Pancreas (tissue), 10 donors: Measurements from ENCODE around the gene ZNF324. TPM values are rescaled to one million over a fixed set of nuclear protein-coding genes. Genes with fewer than 3 reads are reported as not detected.

Experiments used
- ATAC-seq, 4 donors: fragments of 200-7000 bp; cut with Tn5 transposase; one replicate each; pipeline versions ENCODE4 v1.8.0 to v1.9.1; 2020; ENCODE audit warnings: mild to moderate bottlenecking in 4 of 4, moderate library complexity in 4 of 4
- DNase-seq, 6 donors: peaks; one replicate each; pipeline ENCODE4 v3.0.0-alpha.2; 2020
- FAIRE-seq: peaks from 2 replicates; lab custom pipeline; 2012; peaks lifted over from hg19 to GRCh38; lab: Jason Lieb, UNC
- H3K27ac ChIP-seq, 4 donors: fragments of 200-600 bp; sonication (generic); 1 replicate in 3 of 4; 2 replicates in 1 of 4; pipeline versions ENCODE4 v1.5.0 to v1.8.0; 2020
- H3K27me3 ChIP-seq, 4 donors: fragments of 200-600 bp; one replicate each; pipeline ENCODE4 v1.8.0; 2021
- H3K36me3 ChIP-seq, 3 donors: fragments of 200-600 bp; sonication (generic) in 1 of 3; one replicate each; pipeline versions ENCODE4 v1.5.0 to v1.8.0; 2020 to 2021
- H3K4me1 ChIP-seq, 3 donors: fragments of 200-600 bp; one replicate each; pipeline ENCODE4 v1.8.0; 2021
- H3K4me3 ChIP-seq, 4 donors: fragments of 200-600 bp; sonication (generic) in 2 of 4; one replicate each; pipeline versions ENCODE4 v1.5.0 to v1.8.0; 2020 to 2021
- H3K9me3 ChIP-seq, 4 donors: fragments of 200-600 bp; one replicate each; pipeline ENCODE4 v1.8.0; 2021
- CTCF ChIP-seq, 4 donors: fragments of 200-600 bp; sonication (generic) in 3 of 4; IDR thresholded peaks; one replicate each; pipeline versions ENCODE4 v1.5.0 to v1.8.0; 2021; ENCODE audit warnings: antibody characterized with exemption in 4 of 4
- WGBS, 2 donors: extraction: QIAGEN DNeasy Blood & Tissue Kit; methylation state at CpG; one replicate each; pipeline ENCODE4 v1.1.7; 2013; 5-methylcytosine and 5-hydroxymethylcytosine counted together
- intact Hi-C, 3 donors: fragments of 100-400 bp; cut with DNase I; formaldehyde crosslinking; loops; one replicate each; pipeline versions ENCODE4 v1.11.1 to v1.14.2; 2022
- polyA plus RNA-seq, 2 donors: library from polyadenylated mRNA; stranded (reverse); fragments of 200-250 nt; gene quantifications; one replicate each; pipeline ENCODE4 v1.2.3, GENCODE V29; 2013
- total RNA-seq, 6 donors: library from RNA; stranded (reverse); fragmentation: NEBNext Ultra II Directional in 4 of 6; extraction: Animal tissue kit (Norgen Biotek cat#: 25700) in 4 of 6; gene quantifications; one replicate each; pipeline versions ENCODE4 v1.2.1 to v1.2.4, GENCODE V29; 2021 to 2023
- donor health status: healthy with polysubstance abuse.
- donor health status: DM: no; HTN: no; CAD: no; lungs with moderate emphysema.
- donor health status: DM: no; HTN: no; CAD: no.
- donor health status: control.
- donor health status: control.
- donor health status: Bipolar disorder and iron deficiency.
- donor health status: DM: yes; HTN: yes; CAD: no.
- donor health status: DM: no; HTN: no; CAD: no.
- donor health status: DM: no; HTN: no; CAD: no.
- donor health status: DM: yes; HTN: yes; CAD: no.

ZNF324 gene
- total and polyA plus RNA-seq, 8 donors = 3.5 to 7.3 (median 5.8) TPM

- no peak for FAIRE-seq
- 86 to 93% methylated on average over 2 of the region's 2 CpGs for WGBS, 2 donors
- intact Hi-C loops = no loop called here
- no peak for TF ChIP-seq CTCF (IDR thresholded peaks at IDR 0.05)
- H3K4me3 ChIP-seq = no peak overlapping the region
- no peaks in the 10 kb centered on the region for H3K9me3 ChIP-seq
- no peaks in the 10 kb centered on the region for H3K27me3 ChIP-seq
- ATAC-seq = no peak
- no peak overlapping the region for H3K27ac ChIP-seq
- H3K4me1 ChIP-seq = peaks cover 9 to 13% (median 11%) of the 10 kb centered on the region in 3 donors
- peak in 1 of 6 donors; percentile 27 for DNase-seq
- H3K36me3 ChIP-seq = peaks cover 0 to 8% (median 0%) of the 10 kb centered on the region in 3 donors
These were observed 48.4 kb downstream of the ZNF324 start for GRCh38 chr19:58515259-58515658.

GRCh38 chr19:58516246-58516836 is 49.5 kb downstream of the ZNF324 start:
- ATAC-seq (no peak), FAIRE-seq (no peak), DNase-seq (peak in 3 of 6 donors; percentile 6 to 74 (median 42))
- no peaks in the 10 kb centered on the region for H3K9me3 ChIP-seq
- no peak for TF ChIP-seq CTCF (IDR thresholded peaks at IDR 0.05)
- no peaks in the 10 kb centered on the region for H3K27me3 ChIP-seq
- no peak overlapping the region for H3K27ac ChIP-seq
- peaks cover 13 to 14% (median 13%) of the 10 kb centered on the region in 3 donors for H3K4me1 ChIP-seq
- intact Hi-C loops = no loop called here
- peaks cover 0 to 8% (median 0%) of the 10 kb centered on the region in 3 donors for H3K36me3 ChIP-seq
- no peak overlapping the region for H3K4me3 ChIP-seq
- WGBS, 2 donors = 83 to 89% methylated on average over 25 of the region's 25 CpGs

DNA sequence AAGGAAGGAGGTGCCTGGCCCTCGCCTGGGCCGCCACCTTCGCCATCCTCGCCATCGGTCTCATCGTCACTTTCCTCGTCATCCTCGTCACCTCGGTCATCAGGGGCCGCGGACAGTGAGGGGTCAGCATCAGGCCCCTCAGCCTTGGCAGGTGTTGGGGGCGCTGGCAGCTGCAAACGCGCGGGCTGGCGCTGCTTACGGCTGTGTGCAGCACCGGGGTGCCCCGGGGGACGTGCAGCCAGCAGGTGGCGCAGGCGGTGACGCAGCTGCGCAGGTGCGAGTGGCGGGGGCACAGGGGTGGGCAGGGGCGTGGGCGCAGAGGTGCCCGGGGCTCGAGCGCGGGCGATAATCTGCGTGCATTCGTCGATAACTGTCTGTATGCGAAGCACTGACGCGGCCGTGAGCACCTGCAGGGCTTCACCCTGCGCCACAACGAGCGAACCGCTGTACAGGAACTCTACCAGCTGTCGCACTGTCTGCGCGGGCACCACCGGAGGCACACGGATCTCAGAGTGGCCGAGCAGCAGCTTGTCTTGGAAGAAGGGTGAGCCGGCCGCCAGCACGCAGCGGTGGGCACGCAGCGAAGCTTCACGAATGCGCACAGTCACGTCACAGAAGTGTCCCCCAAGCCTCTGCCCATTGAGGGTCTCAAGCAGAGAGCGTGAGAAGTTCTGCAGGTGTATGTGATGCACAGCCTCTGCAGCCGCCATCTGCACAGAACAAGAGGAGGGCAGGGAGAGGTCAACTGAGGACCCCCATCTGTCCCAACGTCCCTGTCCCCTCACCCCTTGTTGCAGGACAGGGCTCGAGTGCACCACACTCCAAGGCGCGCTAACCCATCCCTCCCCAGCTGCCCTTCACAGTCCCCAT is 50.3 kb downstream of the ZNF324 start:
- Histone ChIP-seq H3K4me3 (no peak overlapping the region), H3K36me3 (peaks cover 0 to 8% (median 0%) of the 10 kb centered on the region in 3 donors), H3K4me1 (peaks cover 8 to 14% (median 13%) of the 10 kb centered on the region in 3 donors), H3K27ac (no peak overlapping the region), H3K9me3 (no peaks in the 10 kb centered on the region), H3K27me3 (no peaks in the 10 kb centered on the region)
- ATAC-seq (no peak), FAIRE-seq (no peak), DNase-seq (peak in 4 of 6 donors; percentile 7 to 77 (median 39))
- no peak for TF ChIP-seq CTCF (IDR thresholded peaks at IDR 0.05)
- 89% methylated on average over 59 to 65 of the region's 65 CpGs for WGBS, 2 donors
- intact Hi-C loops = no loop called here

- ATAC-seq = no peak
- peak in 1 of 4 donors; percentile 16 for TF ChIP-seq CTCF (IDR thresholded peaks at IDR 0.05)
- WGBS, 2 donors = 7 to 8% methylated on average over 22 of the region's 22 CpGs
- Histone ChIP-seq H3K27me3 (no peaks in the 10 kb centered on the region), H3K9me3 (no peaks in the 10 kb centered on the region), H3K4me3 (peak overlapping the region; percentile 55 to 94 (median 84)), H3K36me3 (peaks cover 0 to 8% (median 0%) of the 10 kb centered on the region in 3 donors), H3K27ac (peak overlapping the region; percentile 86 to 93 (median 90)), H3K4me1 (peaks cover 6 to 14% (median 13%) of the 10 kb centered on the region in 3 donors)
- intact Hi-C loops = no loop called here
- DNase-seq = peak in 3 of 6 donors; percentile 10 to 67 (median 27)
- no peak for FAIRE-seq
These were observed 51.6 kb downstream of the ZNF324 start for GRCh38 chr19:58518256-58519086.
